ENCODE measurements around the gene LRRC32. TPM values are rescaled to one million over a fixed set of nuclear protein-coding genes. Genes with fewer than 3 reads are reported as not detected.
A peak's percentile ranks its signal among the peaks of the same experiment; 100 is the strongest.

Gene LRRC32
- total RNA-seq, 1 donor from 2014 or later: 111 TPM

DNA sequence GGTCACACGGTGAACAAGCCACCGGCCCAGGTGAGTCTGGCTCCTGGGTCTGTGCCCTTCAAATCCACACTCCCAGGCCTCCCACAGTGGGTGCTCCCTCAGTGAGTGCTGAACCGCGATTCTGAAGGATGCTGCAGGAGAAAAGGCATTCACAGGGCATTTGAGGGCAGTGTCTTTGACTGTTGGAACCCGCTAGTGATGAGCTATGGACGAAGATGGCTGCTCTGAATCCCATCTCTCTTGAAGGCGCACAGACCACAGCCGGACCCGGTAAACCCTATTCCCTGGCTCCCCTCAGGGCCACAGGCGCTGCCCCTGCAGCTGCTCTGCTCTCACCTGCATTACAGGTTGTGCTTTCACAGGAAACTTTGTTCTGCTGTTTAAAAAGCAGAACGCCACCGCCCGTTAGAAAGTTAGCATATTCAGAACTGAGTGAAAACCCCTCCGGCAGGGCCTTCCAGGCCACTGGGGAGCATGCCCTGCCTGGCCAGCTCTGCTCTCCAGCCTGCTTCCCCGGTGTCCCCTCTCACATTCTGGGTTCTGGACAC, 3.2 kb downstream of the LRRC32 start:
- ATAC-seq (no peak), DNase-seq (peak; percentile 27)
- Histone ChIP-seq H3K27me3 (peaks cover 13% of the 10 kb centered on the region), H3K27ac (no peak overlapping the region), H3K9me3 (no peaks in the 10 kb centered on the region), H3K4me3 (peak overlapping the region; percentile 44), H3K4me1 (peaks cover 39% of the 10 kb centered on the region), H3K36me3 (no peaks in the 10 kb centered on the region)
- TF ChIP-seq CTCF (IDR thresholded peaks at IDR 0.05): no peak
- intact Hi-C loops (cut with DNase I): loop anchor here (10.0 kb wide), 1 partner anchor 53 kb away; no protein-coding TSS in a partner anchor

GRCh38 chr11:76666830-76667229, 3.7 kb downstream of the LRRC32 start:
- intact Hi-C loops (cut with DNase I): loop anchor here (10.0 kb wide), 1 partner anchor 52 kb away; no protein-coding TSS in a partner anchor
- Histone ChIP-seq H3K36me3 (no peaks in the 10 kb centered on the region), H3K27ac (peak overlapping the region; percentile 1), H3K4me1 (peaks cover 35% of the 10 kb centered on the region), H3K27me3 (peaks cover 13% of the 10 kb centered on the region), H3K9me3 (no peaks in the 10 kb centered on the region), H3K4me3 (peak overlapping the region; percentile 44)
- TF ChIP-seq CTCF (IDR thresholded peaks at IDR 0.05): no peak
- ATAC-seq: no peak
- peak; percentile 6 for DNase-seq

GRCh38 chr11:76666408-76666807, 4.1 kb downstream of the LRRC32 start:
- intact Hi-C loops (cut with DNase I): loop anchor here (10.0 kb wide), 1 partner anchor 52 kb away; no protein-coding TSS in a partner anchor
- DNase-seq (peak; percentile 65), ATAC-seq (peak; percentile 36)
- Histone ChIP-seq H3K9me3 (no peaks in the 10 kb centered on the region), H3K27me3 (peaks cover 13% of the 10 kb centered on the region), H3K27ac (peak overlapping the region; percentile 24), H3K4me1 (peaks cover 32% of the 10 kb centered on the region), H3K4me3 (peak overlapping the region; percentile 44), H3K36me3 (no peaks in the 10 kb centered on the region)
- TF ChIP-seq CTCF (IDR thresholded peaks at IDR 0.05): no peak

DNA sequence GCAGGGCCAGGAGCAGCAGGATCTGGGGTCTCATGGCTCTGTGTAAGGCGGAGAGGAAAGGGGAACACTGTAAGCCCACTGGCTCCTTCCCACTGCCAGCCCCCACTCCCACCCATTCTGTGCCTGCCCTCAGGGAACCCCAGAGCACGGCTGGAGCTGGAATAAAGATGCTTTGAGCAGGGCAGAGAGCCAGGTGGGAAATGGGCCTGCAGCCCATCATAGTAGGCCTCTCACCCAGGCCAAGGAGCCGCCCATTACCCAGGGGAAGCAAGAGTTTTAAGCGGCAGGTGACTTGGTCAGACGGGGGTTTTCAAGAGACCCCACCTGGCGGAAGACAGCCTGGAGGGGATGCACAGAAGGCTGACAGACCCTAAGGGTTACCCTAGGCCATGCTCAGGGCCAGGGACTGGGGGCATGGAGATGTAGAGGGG, 4.6 kb downstream of the LRRC32 start:
- peak; percentile 42 for DNase-seq

DNA sequence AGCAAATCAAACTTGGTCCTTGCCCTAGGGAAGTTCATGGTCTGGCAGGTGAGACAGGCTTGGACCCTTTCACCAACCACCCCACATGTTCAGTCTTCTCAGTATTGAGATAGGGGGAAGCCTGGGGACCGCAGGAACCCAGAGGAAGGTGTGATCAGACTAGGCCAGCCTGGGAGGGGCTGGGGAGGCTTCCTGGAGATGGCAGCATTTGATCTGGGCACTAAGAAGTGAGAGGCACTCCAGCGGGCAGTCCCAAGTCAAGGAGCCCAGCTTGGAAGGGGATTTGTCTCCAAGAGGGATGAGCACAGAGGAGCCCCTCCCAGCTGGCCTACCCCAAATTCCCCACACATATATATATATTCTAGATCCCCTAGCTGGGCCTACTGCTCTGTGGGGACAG, 5.4 kb downstream of the LRRC32 start:
- peaks cover 26% of the 10 kb centered on the region for H3K4me1 ChIP-seq
- intact Hi-C loops (cut with DNase I): loop anchor here (10.0 kb wide), 1 partner anchor 50 kb away; no protein-coding TSS in a partner anchor
- no peaks in the 10 kb centered on the region for H3K36me3 ChIP-seq
- H3K9me3 ChIP-seq: no peaks in the 10 kb centered on the region
- no peak overlapping the region for H3K4me3 ChIP-seq
- ATAC-seq (no peak), DNase-seq (peak; percentile 30)
- peaks cover 7% of the 10 kb centered on the region for H3K27me3 ChIP-seq
- H3K27ac ChIP-seq: peak overlapping the region; percentile 51
- no peak for TF ChIP-seq CTCF (IDR thresholded peaks at IDR 0.05)

More for the DNA sequence above, 4.6 kb downstream of the LRRC32 start:
- TF ChIP-seq CTCF (IDR thresholded peaks at IDR 0.05): no peak
- no peaks in the 10 kb centered on the region for H3K9me3 ChIP-seq
- peak overlapping the region; percentile 24 for H3K27ac ChIP-seq
- peaks cover 13% of the 10 kb centered on the region for H3K27me3 ChIP-seq
- H3K36me3 ChIP-seq: no peaks in the 10 kb centered on the region
- H3K4me3 ChIP-seq: peak overlapping the region; percentile 16
- intact Hi-C loops (cut with DNase I): loop anchor here (10.0 kb wide), 1 partner anchor 51 kb away; no protein-coding TSS in a partner anchor
- H3K4me1 ChIP-seq: peaks cover 28% of the 10 kb centered on the region
- ATAC-seq: no peak

Measured in upper lobe of right lung (tissue), 1 donor.